GM12878 (cell line): ENCODE data around the gene SLC35G6.

Experiments used
- CEBPB ChIP-seq, 2 experiments: fragments of 150-350 bp in 1 of 2; IDR thresholded peaks; 2 replicates each; pipeline ENCODE4 v1.6.1; 2012 to 2014; ENCODE audit warnings: low read depth in 2 of 2, low read length in 2 of 2, borderline replicate concordance in 1 of 2, inconsistent platforms in 1 of 2
- IKZF1 ChIP-seq: fragments of 450-650 bp; conservative IDR thresholded peaks from 2 replicates; pipeline ENCODE4 v1.6.1; 2017; ENCODE audit warnings: antibody characterized with exemption, mild to moderate bottlenecking
- MXI1 ChIP-seq: fragments of 150-350 bp; IDR thresholded peaks from 2 replicates; pipeline ENCODE4 v1.6.1; 2011; ENCODE audit warnings: low read depth, mild to moderate bottlenecking, inconsistent platforms, low read length, improper control_type of control experiment
- POLR2A ChIP-seq: IDR thresholded peaks from 2 replicates; pipeline ENCODE4 v1.6.1; 2011; ENCODE audit warnings: low read depth, mild to moderate bottlenecking, low read length
- RCOR1 ChIP-seq: conservative IDR thresholded peaks from 2 replicates; pipeline ENCODE4 v1.6.1; 2012; ENCODE audit warnings: low read depth, low read length, improper control_type of control experiment
- YY1 ChIP-seq: IDR thresholded peaks from 2 replicates; pipeline ENCODE4 v1.6.1; 2011; ENCODE audit warnings: low read depth, mild to moderate bottlenecking, low read length
- TF ChIP-seq, protein P1 (sequence below), 3 experiments: IDR thresholded peaks in 2 of 3; conservative IDR thresholded peaks in 1 of 3; 2 replicates each; pipeline ENCODE4 v1.5.1; 2011; ENCODE audit warnings: low read depth in 3 of 3, low read length in 3 of 3, mild to moderate bottlenecking in 3 of 3, control low read depth in 2 of 3, moderate library complexity in 2 of 3, inconsistent platforms in 1 of 3, mixed read lengths in 1 of 3; ENCODE audit not compliant: control insufficient read depth in 2 of 3, insufficient read depth in 1 of 3; ENCODE audit errors: extremely low read depth in 1 of 3
- TF ChIP-seq, protein P2 (sequence below): fragments of 450-650 bp; IDR thresholded peaks from 2 replicates; pipeline ENCODE4 v1.6.1; 2016; ENCODE audit warnings: mild to moderate bottlenecking
- TF ChIP-seq, protein P3 (sequence below): fragments of 450-650 bp; IDR thresholded peaks from 2 replicates; pipeline ENCODE4 v1.6.1; 2017; ENCODE audit warnings: mild to moderate bottlenecking

DNA sequence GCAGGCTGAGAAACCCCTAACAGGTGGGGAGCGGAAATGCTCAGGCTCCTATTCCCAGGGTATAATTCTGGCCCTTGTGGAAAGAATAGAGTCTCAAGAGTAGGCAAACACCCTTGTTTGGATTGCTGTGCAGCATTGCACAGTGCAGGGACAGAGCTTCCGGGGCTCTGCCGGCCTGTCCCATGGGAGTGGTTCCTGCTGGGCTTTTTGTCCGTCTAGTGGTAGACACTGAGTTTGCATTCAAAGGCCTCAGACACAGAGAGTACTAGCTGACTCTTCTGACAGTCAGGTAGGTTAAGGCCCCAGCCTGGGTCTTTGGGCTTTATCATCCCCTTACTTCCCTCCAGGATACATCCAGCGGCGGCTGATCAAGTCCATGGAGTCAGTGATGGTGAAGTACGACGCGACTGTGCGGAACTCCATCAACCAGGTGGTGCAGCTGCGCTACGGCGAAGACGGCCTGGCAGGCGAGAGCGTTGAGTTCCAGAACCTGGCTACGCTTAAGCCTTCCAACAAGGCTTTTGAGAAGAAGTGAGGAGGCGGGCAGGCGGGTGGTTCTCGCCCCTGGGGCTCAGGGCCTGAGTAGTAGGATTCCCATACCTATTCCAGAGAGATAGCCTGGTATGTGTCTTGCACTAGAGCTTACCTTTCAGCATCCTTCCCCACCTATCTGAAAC, 21.1 kb downstream of the SLC35G6 start:
- TF ChIP-seq, protein P1, sequence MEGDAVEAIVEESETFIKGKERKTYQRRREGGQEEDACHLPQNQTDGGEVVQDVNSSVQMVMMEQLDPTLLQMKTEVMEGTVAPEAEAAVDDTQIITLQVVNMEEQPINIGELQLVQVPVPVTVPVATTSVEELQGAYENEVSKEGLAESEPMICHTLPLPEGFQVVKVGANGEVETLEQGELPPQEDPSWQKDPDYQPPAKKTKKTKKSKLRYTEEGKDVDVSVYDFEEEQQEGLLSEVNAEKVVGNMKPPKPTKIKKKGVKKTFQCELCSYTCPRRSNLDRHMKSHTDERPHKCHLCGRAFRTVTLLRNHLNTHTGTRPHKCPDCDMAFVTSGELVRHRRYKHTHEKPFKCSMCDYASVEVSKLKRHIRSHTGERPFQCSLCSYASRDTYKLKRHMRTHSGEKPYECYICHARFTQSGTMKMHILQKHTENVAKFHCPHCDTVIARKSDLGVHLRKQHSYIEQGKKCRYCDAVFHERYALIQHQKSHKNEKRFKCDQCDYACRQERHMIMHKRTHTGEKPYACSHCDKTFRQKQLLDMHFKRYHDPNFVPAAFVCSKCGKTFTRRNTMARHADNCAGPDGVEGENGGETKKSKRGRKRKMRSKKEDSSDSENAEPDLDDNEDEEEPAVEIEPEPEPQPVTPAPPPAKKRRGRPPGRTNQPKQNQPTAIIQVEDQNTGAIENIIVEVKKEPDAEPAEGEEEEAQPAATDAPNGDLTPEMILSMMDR (IDR thresholded peaks at IDR 0.05 in 2 of 3, conservative IDR thresholded peaks at IDR 0.05 in 1 of 3; ENCODE audit: control insufficient read depth in 2 of 3, extremely low read depth in 1 of 3, insufficient read depth in 1 of 3, low read depth in 3 of 3, low read length in 3 of 3) = no peak
- TF ChIP-seq, protein P2, sequence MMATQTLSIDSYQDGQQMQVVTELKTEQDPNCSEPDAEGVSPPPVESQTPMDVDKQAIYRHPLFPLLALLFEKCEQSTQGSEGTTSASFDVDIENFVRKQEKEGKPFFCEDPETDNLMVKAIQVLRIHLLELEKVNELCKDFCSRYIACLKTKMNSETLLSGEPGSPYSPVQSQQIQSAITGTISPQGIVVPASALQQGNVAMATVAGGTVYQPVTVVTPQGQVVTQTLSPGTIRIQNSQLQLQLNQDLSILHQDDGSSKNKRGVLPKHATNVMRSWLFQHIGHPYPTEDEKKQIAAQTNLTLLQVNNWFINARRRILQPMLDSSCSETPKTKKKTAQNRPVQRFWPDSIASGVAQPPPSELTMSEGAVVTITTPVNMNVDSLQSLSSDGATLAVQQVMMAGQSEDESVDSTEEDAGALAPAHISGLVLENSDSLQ = no peak
- TF ChIP-seq POLR2A (no peak), YY1 (no peak), MXI1 (no peak), CEBPB (IDR thresholded peaks at IDR 0.05; ENCODE audit: borderline replicate concordance in 1 of 2, low read depth in 2 of 2, low read length in 2 of 2) (no peak), RCOR1 (no peak), IKZF1 (no peak)
- TF ChIP-seq, protein P3, sequence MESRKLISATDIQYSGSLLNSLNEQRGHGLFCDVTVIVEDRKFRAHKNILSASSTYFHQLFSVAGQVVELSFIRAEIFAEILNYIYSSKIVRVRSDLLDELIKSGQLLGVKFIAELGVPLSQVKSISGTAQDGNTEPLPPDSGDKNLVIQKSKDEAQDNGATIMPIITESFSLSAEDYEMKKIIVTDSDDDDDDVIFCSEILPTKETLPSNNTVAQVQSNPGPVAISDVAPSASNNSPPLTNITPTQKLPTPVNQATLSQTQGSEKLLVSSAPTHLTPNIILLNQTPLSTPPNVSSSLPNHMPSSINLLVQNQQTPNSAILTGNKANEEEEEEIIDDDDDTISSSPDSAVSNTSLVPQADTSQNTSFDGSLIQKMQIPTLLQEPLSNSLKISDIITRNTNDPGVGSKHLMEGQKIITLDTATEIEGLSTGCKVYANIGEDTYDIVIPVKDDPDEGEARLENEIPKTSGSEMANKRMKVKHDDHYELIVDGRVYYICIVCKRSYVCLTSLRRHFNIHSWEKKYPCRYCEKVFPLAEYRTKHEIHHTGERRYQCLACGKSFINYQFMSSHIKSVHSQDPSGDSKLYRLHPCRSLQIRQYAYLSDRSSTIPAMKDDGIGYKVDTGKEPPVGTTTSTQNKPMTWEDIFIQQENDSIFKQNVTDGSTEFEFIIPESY = no peak
